ENCODE results near the gene NLGN2.

- TF ChIP-seq CTCF (IDR thresholded peaks at IDR 0.05) = no peak
- no peak for TF ChIP-seq POLR2AphosphoS5 (IDR thresholded peaks at IDR 0.05)
These were observed 31.2 kb downstream of the NLGN2 start for GRCh38 chr17:7438656-7439460.
